Subcutaneous adipose tissue (tissue), 4 donors: ENCODE data around the gene OBSCN. TPM values are rescaled to one million over a fixed set of nuclear protein-coding genes. Genes with fewer than 3 reads are reported as not detected.

Experiments used
- CTCF ChIP-seq: fragments of 450-650 bp; IDR thresholded peaks from one replicate; pipeline ENCODE4 v1.5.1; 2016; ENCODE audit warnings: low read depth, mild to moderate bottlenecking, control low read depth, antibody characterized with exemption, moderate library complexity
- total RNA-seq, 4 donors: library from RNA; depleted of rRNA; stranded (reverse); fragments of >200 nt; gene quantifications; one replicate each; pipeline ENCODE4 v1.1.0, GENCODE V29; 2016

The OBSCN gene
- total RNA-seq = 1 to 10 TPM; 4.1 to 4.9 (median 4.7) TPM

DNA sequence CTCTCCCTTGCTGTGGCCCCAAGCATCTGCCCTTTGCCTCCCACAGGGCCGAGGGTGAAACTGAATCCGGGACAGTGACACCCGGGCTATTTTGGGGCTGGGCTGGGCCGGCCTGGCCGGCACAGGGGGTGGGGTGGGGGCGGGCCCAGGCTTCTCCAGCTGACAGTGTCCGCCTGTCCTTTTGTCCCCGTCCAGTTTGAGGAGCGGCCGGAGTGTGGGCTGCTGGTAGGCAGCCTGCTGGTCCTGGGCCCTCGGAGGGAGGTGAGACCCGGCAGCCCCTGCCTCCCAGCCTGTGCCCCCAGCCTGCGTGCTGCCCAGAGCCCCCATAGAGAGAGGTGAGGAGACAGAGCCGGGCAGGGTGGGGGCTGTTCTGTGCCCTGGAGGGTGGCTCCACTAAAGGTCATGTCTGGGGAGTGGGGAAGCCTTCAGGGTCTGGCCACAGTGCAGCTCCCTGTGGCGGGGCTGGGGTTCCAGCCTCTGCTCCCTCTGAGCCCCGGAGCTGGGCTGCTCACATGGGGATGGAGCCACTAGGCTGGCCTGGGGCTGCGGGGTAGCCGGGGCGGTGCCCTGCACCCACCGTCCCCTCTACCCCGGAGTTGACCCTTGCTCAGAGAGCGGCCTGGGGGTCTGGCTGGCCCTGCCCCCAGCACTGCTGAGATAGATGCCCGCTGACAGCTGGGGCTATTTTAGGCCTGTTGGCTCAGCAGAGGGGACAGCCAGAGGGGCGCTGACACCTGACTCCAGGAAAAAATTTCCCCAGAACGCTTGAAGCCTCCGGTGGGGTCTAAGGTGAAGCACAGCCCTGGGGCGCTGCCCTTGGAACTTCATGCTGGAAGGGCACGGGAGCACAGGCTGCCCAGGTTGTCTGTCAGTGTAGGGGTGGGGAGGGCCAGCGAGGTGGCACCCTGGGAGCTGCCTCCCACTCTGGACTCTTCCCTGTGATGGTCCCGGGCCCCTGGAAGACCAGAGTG is at the start of gene OBSCN:
OBSCN (plus strand) TSS at position 194 of the 971 bp plus-strand sequence. CDS start 3,740 bp downstream, outside the sequence.
- no peak for TF ChIP-seq CTCF

GRCh38 chr1:228158151-228159007 is 49.5 kb upstream of the OBSCN start:
- no peak for TF ChIP-seq CTCF

DNA sequence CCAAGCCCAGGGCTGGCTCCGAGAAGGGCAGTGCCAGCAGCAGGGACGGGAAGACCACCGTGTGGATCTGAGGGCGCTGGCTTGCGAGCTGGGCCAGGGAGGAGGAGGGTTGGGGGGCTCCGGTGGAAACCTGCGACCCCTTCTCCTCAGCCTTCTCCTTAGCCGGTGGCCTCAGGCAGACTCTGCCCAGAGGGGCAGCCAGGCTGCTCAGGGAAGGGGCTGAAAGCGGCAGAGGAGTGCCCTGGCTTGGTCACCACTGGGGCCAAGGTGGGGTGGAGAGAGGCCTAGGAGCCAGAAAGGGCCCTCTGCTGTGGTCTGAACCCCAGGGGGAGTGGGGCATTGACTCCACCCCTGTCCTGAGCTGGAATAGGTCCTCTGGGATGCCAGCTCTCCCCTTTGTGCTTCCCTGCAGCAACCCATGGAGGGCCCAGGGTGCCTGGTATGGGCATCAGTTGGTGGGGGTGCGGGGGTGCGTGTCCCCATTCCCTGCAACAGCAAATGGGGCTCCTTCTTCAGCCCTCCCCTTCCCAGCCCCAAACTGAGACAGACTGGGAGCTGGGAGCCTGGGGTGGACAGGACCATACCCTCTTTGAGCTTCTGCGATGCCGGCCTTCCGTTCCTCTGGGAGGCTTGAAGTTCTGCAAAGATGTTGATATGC is 48.7 kb upstream of the OBSCN start:
- no peak for TF ChIP-seq CTCF

- TF ChIP-seq CTCF = no peak
Measured at GRCh38 chr1:228160201-228160761, 47.6 kb upstream of the OBSCN start.

GRCh38 chr1:228161362-228161761 is 46.5 kb upstream of the OBSCN start:
- no peak for TF ChIP-seq CTCF

DNA sequence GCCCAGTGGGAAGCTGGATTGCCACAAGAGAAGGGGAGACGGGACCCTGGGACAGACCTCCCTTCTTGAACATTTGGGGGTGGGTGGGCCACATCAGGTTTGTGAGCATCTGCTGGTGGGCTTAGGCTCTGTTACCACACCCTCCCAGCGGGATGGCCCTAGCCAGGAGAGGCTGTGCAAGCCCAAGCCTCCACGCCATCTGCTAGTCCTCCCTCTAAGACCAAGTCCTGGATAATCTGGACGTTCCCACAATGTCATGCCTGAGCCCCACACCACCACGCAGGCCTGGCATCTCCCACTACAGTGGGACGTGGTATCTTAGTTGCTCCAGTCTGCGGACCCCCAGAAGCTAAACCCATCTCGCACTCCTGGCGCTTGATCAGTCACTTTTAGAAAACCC is 46.0 kb upstream of the OBSCN start:
- TF ChIP-seq CTCF = no peak
